GM21576 (cell line): ENCODE results near the gene SYT15B.
"Not testable (repeated sequence)": the region's sequence is repeated elsewhere in the genome, so short reads cannot be mapped to it uniquely, and the experiment has no call there.

Source experiments
- ATAC-seq: cut with Tn5 transposase; IDR thresholded peaks from one replicate; pipeline ENCODE4 v1.9.1; 2021; ENCODE audit warnings: mild to moderate bottlenecking, moderate library complexity; ENCODE audit not compliant: unreplicated experiment

The SYT15B gene

DNA sequence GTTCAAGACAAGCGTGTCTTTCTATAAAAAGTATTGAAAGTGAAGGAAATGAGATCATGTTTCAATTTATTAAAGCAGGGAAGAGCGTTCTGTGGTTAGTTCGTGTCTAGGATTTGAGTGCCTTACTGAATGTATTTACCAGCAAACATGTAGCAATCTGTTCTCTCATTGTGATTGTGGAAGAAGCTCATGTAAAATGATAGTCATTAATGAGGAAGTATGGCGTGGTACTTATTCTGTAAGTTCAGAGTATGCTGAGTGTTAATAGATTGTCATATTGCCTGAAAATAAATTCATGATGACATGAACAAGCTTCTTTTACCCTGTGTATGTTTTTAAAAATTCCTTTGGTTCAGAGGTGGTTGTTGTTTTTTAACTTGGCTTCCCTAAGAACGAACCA, 32.5 kb downstream of the SYT15B start:
- ATAC-seq, result not testable (repeated sequence)

DNA sequence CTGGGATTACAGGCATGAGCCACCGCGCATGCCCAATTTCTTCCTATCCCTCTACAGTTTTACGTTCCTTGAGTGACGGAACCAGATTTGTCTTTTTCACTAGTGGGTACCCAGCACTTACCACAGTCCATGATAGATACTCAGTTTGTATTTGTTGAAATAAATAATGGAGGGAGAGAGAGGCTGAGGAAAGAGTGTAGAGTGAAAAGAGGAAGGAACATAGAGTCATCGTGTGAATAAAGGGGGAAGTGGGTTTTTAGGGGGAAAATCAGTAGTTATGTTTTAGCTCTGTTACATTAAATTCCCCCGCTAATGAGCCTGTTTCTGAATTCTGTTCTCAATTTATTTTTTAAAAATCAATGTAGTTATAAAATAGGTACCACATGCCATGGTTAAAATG, 37.7 kb downstream of the SYT15B start:
- ATAC-seq, result not testable (repeated sequence)

DNA sequence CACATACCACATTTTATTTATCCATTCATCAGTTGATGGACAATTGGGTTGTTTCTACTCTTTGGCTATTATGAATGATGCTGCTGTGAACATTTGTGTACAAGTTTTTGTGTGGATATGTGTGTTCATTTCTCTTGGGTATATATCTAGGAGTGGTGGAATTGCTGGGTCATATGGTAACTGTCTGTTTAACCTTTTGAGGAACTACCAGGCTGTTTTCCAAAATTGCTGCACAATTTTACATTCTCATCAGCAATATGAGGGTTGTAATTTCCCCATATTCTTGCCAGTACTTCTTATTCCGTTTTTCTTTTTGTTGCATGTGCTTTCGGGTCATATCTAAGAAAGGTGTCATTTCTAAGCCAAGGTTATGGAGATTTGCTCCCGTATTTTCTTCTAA, 38.3 kb downstream of the SYT15B start:
- not testable (repeated sequence) for ATAC-seq

DNA sequence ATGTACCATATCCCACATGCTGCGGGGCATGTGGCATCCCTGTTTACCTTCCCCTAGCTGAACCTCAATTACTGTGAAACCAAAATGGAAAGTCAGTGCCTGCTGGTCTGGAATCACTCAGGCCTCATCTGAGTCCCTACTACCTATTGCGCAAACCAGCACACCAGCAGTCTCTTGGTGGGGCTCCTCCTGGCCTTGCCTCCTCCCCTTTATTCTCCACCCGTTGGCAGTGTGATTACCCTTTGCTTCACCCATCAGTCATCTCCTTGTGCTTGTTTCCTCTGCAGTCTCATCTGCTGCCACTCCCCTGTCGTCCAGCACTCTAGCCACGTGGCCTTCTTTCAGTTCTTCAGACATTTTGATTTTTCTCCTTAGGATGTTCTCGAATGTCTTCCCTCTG, 39.3 kb downstream of the SYT15B start:
- not testable (repeated sequence) for ATAC-seq

DNA sequence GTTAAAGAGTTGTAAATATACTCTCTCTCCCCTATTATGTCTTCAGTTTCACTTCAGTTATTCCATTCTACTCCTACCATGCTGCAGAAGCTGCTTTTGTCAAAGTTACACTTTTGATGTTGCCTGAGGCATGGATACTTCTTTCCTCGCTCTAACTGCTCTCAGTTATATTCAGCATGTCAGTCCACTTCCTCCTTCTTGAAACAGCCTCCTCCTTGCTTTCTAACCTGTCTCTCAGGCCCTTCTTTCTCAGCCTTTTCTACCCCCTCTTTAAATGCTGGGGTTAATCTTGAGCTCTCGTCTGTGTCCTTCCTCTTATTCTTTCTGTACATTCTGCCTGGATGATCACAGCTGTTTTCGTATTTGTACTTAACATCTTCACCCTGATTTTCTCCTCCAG, 40.0 kb downstream of the SYT15B start:
- not testable (repeated sequence) for ATAC-seq

DNA sequence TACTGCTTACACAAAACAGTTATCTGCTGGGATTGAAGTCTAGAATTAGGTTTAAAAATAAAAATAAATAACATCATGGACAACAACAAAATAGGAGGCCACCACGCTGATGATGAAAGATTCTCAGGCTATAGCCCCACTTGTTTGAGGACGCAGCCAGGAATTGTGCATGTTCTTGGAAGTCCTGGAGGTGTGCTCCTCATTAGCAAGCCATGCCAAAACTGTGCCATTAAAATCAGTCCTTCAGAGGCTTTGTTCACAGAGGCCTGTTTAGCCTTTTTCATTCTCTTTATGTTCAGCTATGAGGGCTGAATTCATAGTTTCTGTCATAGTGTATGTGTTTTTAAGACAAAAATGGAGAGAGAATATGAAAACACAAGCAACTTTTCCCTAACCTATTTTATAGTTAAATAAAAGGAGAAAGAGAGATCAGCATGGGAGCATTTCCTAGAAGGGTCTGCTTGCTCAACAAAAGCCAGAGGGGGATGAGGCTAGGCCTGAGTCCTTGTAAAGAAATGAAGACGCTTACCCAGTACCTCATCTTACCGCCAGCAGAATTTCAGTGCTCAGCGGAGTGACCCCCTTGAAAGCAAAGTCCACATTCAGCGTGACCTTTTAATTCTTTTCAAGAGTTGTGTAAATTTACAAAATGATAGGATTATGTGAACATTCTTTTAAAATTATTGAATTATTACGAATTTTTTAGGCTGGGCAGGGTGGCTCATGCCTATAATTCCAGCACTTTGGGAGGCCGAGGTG, 46.2 kb downstream of the SYT15B start:
- not testable (repeated sequence) for ATAC-seq
